ENCODE results near the gene EXOG.

EXOG gene

GRCh38 chr3:38574411-38575278, 78.5 kb downstream of the EXOG start:
- TF ChIP-seq, protein P1, sequence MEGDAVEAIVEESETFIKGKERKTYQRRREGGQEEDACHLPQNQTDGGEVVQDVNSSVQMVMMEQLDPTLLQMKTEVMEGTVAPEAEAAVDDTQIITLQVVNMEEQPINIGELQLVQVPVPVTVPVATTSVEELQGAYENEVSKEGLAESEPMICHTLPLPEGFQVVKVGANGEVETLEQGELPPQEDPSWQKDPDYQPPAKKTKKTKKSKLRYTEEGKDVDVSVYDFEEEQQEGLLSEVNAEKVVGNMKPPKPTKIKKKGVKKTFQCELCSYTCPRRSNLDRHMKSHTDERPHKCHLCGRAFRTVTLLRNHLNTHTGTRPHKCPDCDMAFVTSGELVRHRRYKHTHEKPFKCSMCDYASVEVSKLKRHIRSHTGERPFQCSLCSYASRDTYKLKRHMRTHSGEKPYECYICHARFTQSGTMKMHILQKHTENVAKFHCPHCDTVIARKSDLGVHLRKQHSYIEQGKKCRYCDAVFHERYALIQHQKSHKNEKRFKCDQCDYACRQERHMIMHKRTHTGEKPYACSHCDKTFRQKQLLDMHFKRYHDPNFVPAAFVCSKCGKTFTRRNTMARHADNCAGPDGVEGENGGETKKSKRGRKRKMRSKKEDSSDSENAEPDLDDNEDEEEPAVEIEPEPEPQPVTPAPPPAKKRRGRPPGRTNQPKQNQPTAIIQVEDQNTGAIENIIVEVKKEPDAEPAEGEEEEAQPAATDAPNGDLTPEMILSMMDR (conservative IDR thresholded peaks at IDR 0.05; ENCODE audit: control insufficient read depth, insufficient read depth, low read depth, low read length), result no peak
- DNase-seq (ENCODE audit: low read depth), result peak; percentile 14
- H3K4me3 ChIP-seq (ENCODE audit: control insufficient read depth, low read depth, low read length), result no peak overlapping the region

DNA sequence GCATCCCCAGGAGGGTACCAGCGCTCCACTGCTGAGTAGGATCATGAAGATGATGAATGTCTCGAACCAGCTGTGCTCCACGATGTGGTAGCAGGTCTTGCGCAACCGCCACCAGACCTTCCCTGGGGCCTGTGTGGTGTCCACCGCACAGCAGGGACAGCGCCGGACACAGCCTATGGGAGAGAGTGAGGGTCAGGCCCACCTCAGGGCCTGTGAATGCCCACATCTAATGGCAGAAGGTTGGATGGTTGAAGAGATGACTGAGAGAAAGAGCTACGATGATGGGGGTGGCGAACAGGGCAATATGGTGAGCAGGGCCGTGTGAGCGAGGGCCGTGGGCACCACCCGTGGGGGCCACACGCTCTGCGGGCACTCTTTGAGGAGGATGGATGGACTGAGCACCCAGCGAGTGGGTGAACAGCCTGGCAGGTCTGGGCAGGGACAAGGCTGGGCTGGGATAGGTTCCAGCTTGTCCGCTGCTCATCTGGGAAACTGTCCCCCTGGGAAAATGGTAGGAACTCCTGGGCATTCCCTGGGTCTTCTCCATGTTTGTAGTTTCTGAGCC, 79.2 kb downstream of the EXOG start:
- TF ChIP-seq, protein P1 (conservative IDR thresholded peaks at IDR 0.05; ENCODE audit: control insufficient read depth, insufficient read depth, low read depth, low read length), result no peak
- no peak for DNase-seq (ENCODE audit: low read depth)
- no peak overlapping the region for H3K4me3 ChIP-seq (ENCODE audit: control insufficient read depth, low read depth, low read length)
